Smooth muscle cell (in vitro differentiated cells): ENCODE results near the gene ABHD17B. TPM values are rescaled to one million over a fixed set of nuclear protein-coding genes. Genes with fewer than 3 reads are reported as not detected.
"Not testable (repeated sequence)": the region's sequence is repeated elsewhere in the genome, so short reads cannot be mapped to it uniquely, and the experiment has no call there.

Experiments
- DNase-seq: peaks from one replicate; lab custom pipeline; 2025; ENCODE audit not compliant: unreplicated experiment; lab: John Stamatoyannopoulos, UW
- H2AFZ ChIP-seq: fragments of 200-600 bp; sonication (generic); 2 replicates; pipeline ENCODE4 v1.6.0; 2016; ENCODE audit warnings: antibody characterized with exemption, low read depth, mild to moderate bottlenecking
- H3F3A ChIP-seq: fragments of 200-600 bp; sonication (generic); 2 replicates; pipeline ENCODE4 v1.6.0; 2017; ENCODE audit warnings: antibody characterized with exemption, low read depth
- H3K27ac ChIP-seq: fragments of 200-600 bp; sonication (generic); 2 replicates; pipeline ENCODE4 v1.5.1; 2016; ENCODE audit warnings: low read depth, mild to moderate bottlenecking
- H3K27me3 ChIP-seq: fragments of 200-600 bp; sonication (generic); 2 replicates; pipeline ENCODE4 v1.6.1; 2016; ENCODE audit warnings: low read depth, mild to moderate bottlenecking
- H3K36me3 ChIP-seq: fragments of 200-600 bp; sonication (generic); 2 replicates; pipeline ENCODE4 v1.5.1; 2016; ENCODE audit warnings: low read depth
- H3K4me1 ChIP-seq: fragments of 200-600 bp; sonication (generic); 2 replicates; pipeline ENCODE4 v1.5.1; 2016; ENCODE audit warnings: low read depth
- H3K4me2 ChIP-seq: fragments of 200-600 bp; sonication (generic); 2 replicates; pipeline ENCODE4 v1.6.0; 2016; ENCODE audit warnings: mild to moderate bottlenecking
- H3K4me3 ChIP-seq: fragments of 200-600 bp; sonication (generic); 2 replicates; pipeline ENCODE4 v1.5.1; 2016; ENCODE audit warnings: mild to moderate bottlenecking
- H3K79me2 ChIP-seq: fragments of 200-600 bp; sonication (generic); 2 replicates; pipeline ENCODE4 v1.6.0; 2016; ENCODE audit warnings: low read depth, mild to moderate bottlenecking
- H3K9ac ChIP-seq: fragments of 200-600 bp; sonication (generic); 2 replicates; pipeline ENCODE4 v1.6.0; 2016; ENCODE audit warnings: low read depth
- H3K9me3 ChIP-seq: fragments of 200-600 bp; sonication (generic); replicated peaks from 2 replicates; pipeline ENCODE4 v1.5.1; 2016; ENCODE audit warnings: low read depth
- H4K20me1 ChIP-seq: fragments of 200-600 bp; sonication (generic); 2 replicates; pipeline ENCODE4 v1.6.0; 2016; ENCODE audit warnings: low read depth
- WGBS: methylation state at CpG from one replicate; pipeline ENCODE4 v1.1.7; 2016; ENCODE audit warnings: low lambda C conversion rate; 5-methylcytosine and 5-hydroxymethylcytosine counted together
- polyA plus RNA-seq: library from polyadenylated mRNA; unstranded; fragments of >200 nt; fragmentation: Nextera tagmentation; extraction: Ambion mirVana; gene quantifications from 2 replicates; pipeline ENCODE4 v1.2.1, GENCODE V29; 2016
- total RNA-seq: library from RNA; depleted of rRNA; stranded (reverse); fragments of >200 nt; gene quantifications from 2 replicates; pipeline ENCODE4 v1.2.3, GENCODE V29; 2014
- TF ChIP-seq, protein P1 (sequence below): fragments of 200-600 bp; sonication (generic); IDR thresholded peaks from 2 replicates; pipeline ENCODE4 v1.5.1; 2017; ENCODE audit warnings: borderline replicate concordance, mild to moderate bottlenecking, antibody characterized with exemption; ENCODE audit not compliant: insufficient read depth, poor library complexity, severe bottlenecking

Gene ABHD17B
- total and polyA plus RNA-seq, 2 experiments from 2014 or later = 14.1 to 26.7 TPM

DNA sequence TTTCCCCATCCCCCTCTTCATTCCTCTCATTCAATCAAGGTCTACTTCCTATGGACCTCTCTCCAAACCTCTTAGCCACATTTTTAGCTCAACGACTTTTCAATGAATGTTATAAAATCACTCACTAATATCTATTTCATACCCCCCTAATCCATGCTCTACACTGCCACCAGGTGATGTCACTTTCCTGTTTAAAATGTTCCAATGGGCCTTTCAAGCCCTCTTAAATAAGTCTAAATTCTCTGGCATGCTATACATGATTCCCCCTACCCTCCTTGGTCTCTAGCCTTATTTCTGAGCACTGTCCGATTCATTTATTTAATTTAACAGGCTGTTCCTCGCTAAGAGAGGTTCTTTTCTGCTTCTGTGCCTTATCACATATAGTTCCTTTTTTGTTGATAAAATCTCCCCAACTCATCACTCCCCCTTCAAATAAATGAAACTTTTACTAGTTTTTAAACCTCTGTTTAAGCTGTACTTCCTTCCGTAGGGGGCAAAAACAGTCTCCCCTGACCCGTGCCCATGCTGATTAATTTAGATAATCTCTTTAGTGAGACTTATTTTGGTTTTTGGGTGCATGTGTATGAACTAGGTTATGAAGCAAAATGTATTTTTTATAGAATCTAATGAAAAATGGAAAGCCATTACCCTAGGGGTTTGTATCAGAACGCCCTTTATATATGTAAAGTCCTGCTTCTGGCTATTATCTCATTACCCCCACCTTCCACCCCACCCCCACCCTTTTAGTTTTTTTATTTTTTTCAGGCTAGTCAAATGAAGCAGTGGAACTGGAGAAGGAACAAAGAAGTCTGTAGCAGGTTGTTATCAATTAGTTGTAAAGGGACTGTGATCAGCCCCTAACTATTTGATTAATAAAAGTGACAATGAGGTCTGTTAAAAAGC is 9.0 kb downstream of the ABHD17B start:
- H3K4me1 ChIP-seq = peaks cover 12% of the 10 kb centered on the region
- no peak overlapping the region for H3K4me2 ChIP-seq
- TF ChIP-seq, protein P1, sequence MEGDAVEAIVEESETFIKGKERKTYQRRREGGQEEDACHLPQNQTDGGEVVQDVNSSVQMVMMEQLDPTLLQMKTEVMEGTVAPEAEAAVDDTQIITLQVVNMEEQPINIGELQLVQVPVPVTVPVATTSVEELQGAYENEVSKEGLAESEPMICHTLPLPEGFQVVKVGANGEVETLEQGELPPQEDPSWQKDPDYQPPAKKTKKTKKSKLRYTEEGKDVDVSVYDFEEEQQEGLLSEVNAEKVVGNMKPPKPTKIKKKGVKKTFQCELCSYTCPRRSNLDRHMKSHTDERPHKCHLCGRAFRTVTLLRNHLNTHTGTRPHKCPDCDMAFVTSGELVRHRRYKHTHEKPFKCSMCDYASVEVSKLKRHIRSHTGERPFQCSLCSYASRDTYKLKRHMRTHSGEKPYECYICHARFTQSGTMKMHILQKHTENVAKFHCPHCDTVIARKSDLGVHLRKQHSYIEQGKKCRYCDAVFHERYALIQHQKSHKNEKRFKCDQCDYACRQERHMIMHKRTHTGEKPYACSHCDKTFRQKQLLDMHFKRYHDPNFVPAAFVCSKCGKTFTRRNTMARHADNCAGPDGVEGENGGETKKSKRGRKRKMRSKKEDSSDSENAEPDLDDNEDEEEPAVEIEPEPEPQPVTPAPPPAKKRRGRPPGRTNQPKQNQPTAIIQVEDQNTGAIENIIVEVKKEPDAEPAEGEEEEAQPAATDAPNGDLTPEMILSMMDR = no peak
- H3K9ac ChIP-seq = no peak overlapping the region
- no peaks in the 10 kb centered on the region for H3F3A ChIP-seq
- no peak overlapping the region for H3K4me3 ChIP-seq
- H4K20me1 ChIP-seq = peaks cover 100% of the 10 kb centered on the region
- no peak overlapping the region for H2AFZ ChIP-seq
- no peaks in the 10 kb centered on the region for H3K27me3 ChIP-seq
- H3K27ac ChIP-seq = no peak overlapping the region
- H3K79me2 ChIP-seq = peaks cover 100% of the 10 kb centered on the region
- WGBS = 54% methylated on average over 6 of the region's 6 CpGs
- H3K36me3 ChIP-seq = no peaks in the 10 kb centered on the region
- no peaks in the 10 kb centered on the region for H3K9me3 ChIP-seq
- DNase-seq = no peak

- peaks cover 95% of the 10 kb centered on the region for H4K20me1 ChIP-seq
Measured at GRCh38 chr9:71898756-71899155, 12.2 kb downstream of the ABHD17B start.

GRCh38 chr9:71897577-71897976 is 13.4 kb downstream of the ABHD17B start:
- Histone ChIP-seq H3K27ac (no peak overlapping the region), H3F3A (no peaks in the 10 kb centered on the region), H3K36me3 (no peaks in the 10 kb centered on the region), H3K4me2 (no peak overlapping the region), H3K79me2 (peaks cover 99% of the 10 kb centered on the region), H4K20me1 (peaks cover 93% of the 10 kb centered on the region), H3K27me3 (no peaks in the 10 kb centered on the region), H2AFZ (no peak overlapping the region), H3K9ac (no peak overlapping the region), H3K4me3 (no peak overlapping the region), H3K9me3 (no peaks in the 10 kb centered on the region), H3K4me1 (peaks cover 3% of the 10 kb centered on the region)
- no peak for DNase-seq
- 80% methylated on average over 1 of the region's 1 CpG for WGBS
- TF ChIP-seq, protein P1 = no peak

More at GRCh38 chr9:71898756-71899155, 12.2 kb downstream of the ABHD17B start:
- H3K4me2 ChIP-seq, H3K4me3 ChIP-seq, H3F3A ChIP-seq, H3K27me3 ChIP-seq, H3K36me3 ChIP-seq, H3K9me3 ChIP-seq, H2AFZ ChIP-seq, DNase-seq, H3K27ac ChIP-seq, H3K9ac ChIP-seq: not testable (repeated sequence)
- Histone ChIP-seq H3K4me1 (peaks cover 12% of the 10 kb centered on the region), H3K79me2 (peaks cover 100% of the 10 kb centered on the region)
- 97% methylated on average over 6 of the region's 6 CpGs for WGBS

DNA sequence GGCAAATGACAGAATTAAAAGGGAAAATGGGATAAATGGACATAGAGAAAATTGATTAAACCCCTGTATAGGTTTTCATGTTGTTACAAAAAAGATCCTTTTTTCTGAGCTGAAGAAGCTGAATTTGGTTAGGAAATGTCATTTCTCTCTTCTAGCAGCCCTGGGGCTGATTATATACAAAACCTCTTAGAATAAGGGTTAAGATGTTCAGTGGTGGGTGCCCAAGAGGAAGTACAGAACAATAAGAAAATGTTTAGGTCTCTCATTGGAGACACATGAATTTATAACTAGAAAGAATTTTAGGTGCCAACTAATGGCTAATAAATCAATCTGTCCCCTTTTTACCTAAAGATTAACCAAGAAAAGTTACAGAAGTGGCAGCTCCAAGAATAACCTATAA is 14.2 kb downstream of the ABHD17B start:
- no peak for DNase-seq
- H3K9me3 ChIP-seq = no peaks in the 10 kb centered on the region
- no peak overlapping the region for H3K4me3 ChIP-seq
- H4K20me1 ChIP-seq = peaks cover 85% of the 10 kb centered on the region
- no peak overlapping the region for H2AFZ ChIP-seq
- H3K4me2 ChIP-seq = no peak overlapping the region
- peaks cover 99% of the 10 kb centered on the region for H3K79me2 ChIP-seq
- TF ChIP-seq, protein P1 = no peak
- no peaks in the 10 kb centered on the region for H3K27me3 ChIP-seq
- H3K36me3 ChIP-seq = no peaks in the 10 kb centered on the region
- no peaks in the 10 kb centered on the region for H3K4me1 ChIP-seq
- H3K9ac ChIP-seq = no peak overlapping the region
- no peak overlapping the region for H3K27ac ChIP-seq
- no peaks in the 10 kb centered on the region for H3F3A ChIP-seq
